K562 (cell line): ENCODE results near the gene NTN4. TPM values are rescaled to one million over a fixed set of nuclear protein-coding genes. Genes with fewer than 3 reads are reported as not detected.

Experiments
- polyA plus RNA-seq, 8 experiments: library from polyadenylated mRNA; depleted of rRNA in 4 of 8; stranded (reverse) in 5 of 8; unstranded in 3 of 8; fragments of >200 nt; fragmentation: Nextera tagmentation in 2 of 8; fragmentation: Illumina TruSeq in 1 of 8; extraction: Ambion mirVana in 2 of 8; extraction: Trizol in 1 of 8; gene quantifications; 2 replicates each; pipeline versions ENCODE4 v1.2.1 to v1.2.3, GENCODE V29; 2011 to 2014; ENCODE audit warnings: inconsistent platforms in 1 of 8, missing spikeins in 1 of 8
- total RNA-seq, 7 experiments: library from RNA; depleted of rRNA in 6 of 7; stranded (reverse); fragments of >200 nt in 6 of 7; fragmentation: Illumina TruSeq in 2 of 7; extraction: Trizol in 2 of 7; gene quantifications; 2 replicates each; pipeline versions ENCODE4 v1.2.1 to v1.2.3, GENCODE V29; 2011 to 2021; ENCODE audit warnings: low replicate concordance in 1 of 7
- TF ChIP-seq, protein P1 (sequence below): fragments of 250-450 bp; sonication (Bioruptor Pico); IDR thresholded peaks from 2 replicates; pipeline ENCODE4 v1.4.0; 2020; ENCODE audit warnings: mild to moderate bottlenecking, moderate library complexity
- TF ChIP-seq, protein P2 (sequence below): fragments of 450-650 bp; IDR thresholded peaks from 2 replicates; pipeline ENCODE4 v1.6.1; 2018; ENCODE audit warnings: mild to moderate bottlenecking, low read depth; ENCODE audit not compliant: partially characterized antibody
- TF ChIP-seq, protein P3 (sequence below), 2 experiments: fragments of 200-800 bp in 1 of 2; sonication (Bioruptor generic) in 1 of 2; sonication (generic) in 1 of 2; formaldehyde crosslinking in 1 of 2; IDR thresholded peaks in 1 of 2; conservative IDR thresholded peaks in 1 of 2; 2 replicates each; pipeline versions ENCODE4 v1.5.0 to v1.6.1; 2016 to 2020; ENCODE audit warnings: missing compliant biosample characterization in 1 of 2, missing genetic modification characterization in 1 of 2, missing genetic modification reagents in 1 of 2

The NTN4 gene
- total and polyA plus RNA-seq, 9 of the 15 experiments (the other 6 are each of a cell fraction or from before 2014, with no cell fraction given) = 0.13 TPM; not detected in 8

DNA sequence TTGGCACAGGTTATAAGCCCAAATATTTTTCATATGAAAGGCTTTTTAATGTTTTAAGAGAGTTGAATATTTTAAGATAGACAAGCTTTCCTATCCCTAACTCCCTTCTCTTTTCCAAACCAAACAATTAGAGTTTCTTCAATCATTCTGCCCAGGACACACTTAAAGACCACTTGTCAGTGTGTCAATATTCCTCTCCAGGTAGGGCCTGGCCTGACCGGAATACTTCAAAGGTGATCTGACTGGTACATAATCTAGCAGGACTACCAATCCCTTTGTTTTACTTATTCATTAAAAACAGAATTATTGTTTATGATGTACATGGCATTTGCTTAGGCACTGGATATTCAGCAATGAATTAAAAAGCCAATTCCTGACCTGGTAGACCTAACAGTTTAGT lies 44.0 kb upstream of the NTN4 start (continued):
- TF ChIP-seq, protein P1, sequence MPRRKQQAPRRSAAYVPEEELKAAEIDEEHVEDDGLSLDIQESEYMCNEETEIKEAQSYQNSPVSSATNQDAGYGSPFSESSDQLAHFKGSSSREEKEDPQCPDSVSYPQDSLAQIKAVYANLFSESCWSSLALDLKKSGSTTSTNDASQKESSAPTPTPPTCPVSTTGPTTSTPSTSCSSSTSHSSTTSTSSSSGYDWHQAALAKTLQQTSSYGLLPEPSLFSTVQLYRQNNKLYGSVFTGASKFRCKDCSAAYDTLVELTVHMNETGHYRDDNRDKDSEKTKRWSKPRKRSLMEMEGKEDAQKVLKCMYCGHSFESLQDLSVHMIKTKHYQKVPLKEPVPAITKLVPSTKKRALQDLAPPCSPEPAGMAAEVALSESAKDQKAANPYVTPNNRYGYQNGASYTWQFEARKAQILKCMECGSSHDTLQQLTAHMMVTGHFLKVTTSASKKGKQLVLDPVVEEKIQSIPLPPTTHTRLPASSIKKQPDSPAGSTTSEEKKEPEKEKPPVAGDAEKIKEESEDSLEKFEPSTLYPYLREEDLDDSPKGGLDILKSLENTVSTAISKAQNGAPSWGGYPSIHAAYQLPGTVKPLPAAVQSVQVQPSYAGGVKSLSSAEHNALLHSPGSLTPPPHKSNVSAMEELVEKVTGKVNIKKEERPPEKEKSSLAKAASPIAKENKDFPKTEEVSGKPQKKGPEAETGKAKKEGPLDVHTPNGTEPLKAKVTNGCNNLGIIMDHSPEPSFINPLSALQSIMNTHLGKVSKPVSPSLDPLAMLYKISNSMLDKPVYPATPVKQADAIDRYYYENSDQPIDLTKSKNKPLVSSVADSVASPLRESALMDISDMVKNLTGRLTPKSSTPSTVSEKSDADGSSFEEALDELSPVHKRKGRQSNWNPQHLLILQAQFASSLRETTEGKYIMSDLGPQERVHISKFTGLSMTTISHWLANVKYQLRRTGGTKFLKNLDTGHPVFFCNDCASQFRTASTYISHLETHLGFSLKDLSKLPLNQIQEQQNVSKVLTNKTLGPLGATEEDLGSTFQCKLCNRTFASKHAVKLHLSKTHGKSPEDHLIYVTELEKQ (CRISPR knock-in tag) = no peak
- TF ChIP-seq, protein P2, sequence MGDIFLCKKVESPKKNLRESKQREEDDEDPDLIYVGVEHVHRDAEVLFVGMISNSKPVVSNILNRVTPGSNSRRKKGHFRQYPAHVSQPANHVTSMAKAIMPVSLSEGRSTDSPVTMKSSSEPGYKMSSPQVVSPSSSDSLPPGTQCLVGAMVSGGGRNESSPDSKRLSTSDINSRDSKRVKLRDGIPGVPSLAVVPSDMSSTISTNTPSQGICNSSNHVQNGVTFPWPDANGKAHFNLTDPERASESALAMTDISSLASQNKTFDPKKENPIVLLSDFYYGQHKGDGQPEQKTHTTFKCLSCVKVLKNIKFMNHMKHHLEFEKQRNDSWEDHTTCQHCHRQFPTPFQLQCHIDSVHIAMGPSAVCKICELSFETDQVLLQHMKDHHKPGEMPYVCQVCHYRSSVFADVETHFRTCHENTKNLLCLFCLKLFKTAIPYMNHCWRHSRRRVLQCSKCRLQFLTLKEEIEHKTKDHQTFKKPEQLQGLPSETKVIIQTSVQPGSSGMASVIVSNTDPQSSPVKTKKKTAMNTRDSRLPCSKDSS = no peak
- TF ChIP-seq, protein P3, sequence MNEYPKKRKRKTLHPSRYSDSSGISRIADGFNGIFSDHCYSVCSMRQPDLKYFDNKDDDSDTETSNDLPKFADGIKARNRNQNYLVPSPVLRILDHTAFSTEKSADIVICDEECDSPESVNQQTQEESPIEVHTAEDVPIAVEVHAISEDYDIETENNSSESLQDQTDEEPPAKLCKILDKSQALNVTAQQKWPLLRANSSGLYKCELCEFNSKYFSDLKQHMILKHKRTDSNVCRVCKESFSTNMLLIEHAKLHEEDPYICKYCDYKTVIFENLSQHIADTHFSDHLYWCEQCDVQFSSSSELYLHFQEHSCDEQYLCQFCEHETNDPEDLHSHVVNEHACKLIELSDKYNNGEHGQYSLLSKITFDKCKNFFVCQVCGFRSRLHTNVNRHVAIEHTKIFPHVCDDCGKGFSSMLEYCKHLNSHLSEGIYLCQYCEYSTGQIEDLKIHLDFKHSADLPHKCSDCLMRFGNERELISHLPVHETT (CRISPR knock-in tag; conservative IDR thresholded peaks at IDR 0.05 in 1 of 2, IDR thresholded peaks at IDR 0.05 in 1 of 2) = no peak
- TF ChIP-seq, all 486 proteins: peak for 0
